NCI-H187 treated with DMSO at 0.1 percent for 48 hours (cell line): ENCODE results near the gene ARHGEF12.
"Not testable (repeated sequence)": the region's sequence is repeated elsewhere in the genome, so short reads cannot be mapped to it uniquely, and the experiment has no call there.

Experiments
- DNase-seq: peaks from one replicate; lab custom pipeline; 2025; lab: John Stamatoyannopoulos, UW

ARHGEF12 gene

GRCh38 chr11:120494595-120494994, 158.4 kb downstream of the ARHGEF12 start:
- no peak for DNase-seq

- no peak for DNase-seq
Measured at GRCh38 chr11:120499088-120499487, 162.9 kb downstream of the ARHGEF12 start.

DNA sequence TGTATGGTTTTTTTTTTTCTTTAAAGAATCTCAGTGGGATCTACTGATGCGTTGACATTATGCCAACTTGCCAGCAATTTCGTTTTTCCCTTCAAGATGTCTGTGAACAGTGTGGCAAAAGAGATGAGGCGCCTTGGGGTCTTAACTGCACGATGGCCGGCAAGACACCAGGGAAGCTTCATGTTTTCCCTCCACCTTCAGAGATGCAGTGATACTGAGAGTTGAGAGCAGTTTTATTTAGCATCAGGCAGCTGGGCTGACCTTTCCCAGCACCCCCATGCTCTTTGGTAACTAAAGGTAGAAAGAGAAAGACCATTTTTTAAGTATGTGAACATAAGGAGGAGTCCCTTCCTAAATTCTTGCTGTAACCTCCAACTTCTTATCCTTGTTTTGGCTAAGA, 163.6 kb downstream of the ARHGEF12 start:
- DNase-seq = no peak

GRCh38 chr11:120500414-120501071, 164.3 kb downstream of the ARHGEF12 start:
- DNase-seq = no peak

DNA sequence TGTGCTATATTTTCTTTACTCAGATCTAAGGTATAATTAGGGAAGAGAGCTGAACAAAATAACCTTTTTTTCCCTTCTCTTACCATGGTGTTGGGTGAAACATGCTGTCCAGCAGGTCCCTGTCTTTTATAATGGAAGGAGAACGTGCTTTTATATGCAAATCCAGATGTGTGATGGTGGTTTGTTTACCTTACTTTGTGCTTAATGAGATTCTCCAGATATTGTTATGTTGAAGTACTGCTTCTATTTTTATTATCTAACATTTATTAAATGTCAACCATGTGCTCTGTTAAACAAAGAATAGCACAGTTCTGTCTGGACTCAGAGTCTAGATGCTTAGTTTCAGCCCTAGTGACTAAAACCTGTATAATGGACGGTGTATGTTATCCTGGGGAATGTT, 165.2 kb downstream of the ARHGEF12 start:
- no peak for DNase-seq

DNA sequence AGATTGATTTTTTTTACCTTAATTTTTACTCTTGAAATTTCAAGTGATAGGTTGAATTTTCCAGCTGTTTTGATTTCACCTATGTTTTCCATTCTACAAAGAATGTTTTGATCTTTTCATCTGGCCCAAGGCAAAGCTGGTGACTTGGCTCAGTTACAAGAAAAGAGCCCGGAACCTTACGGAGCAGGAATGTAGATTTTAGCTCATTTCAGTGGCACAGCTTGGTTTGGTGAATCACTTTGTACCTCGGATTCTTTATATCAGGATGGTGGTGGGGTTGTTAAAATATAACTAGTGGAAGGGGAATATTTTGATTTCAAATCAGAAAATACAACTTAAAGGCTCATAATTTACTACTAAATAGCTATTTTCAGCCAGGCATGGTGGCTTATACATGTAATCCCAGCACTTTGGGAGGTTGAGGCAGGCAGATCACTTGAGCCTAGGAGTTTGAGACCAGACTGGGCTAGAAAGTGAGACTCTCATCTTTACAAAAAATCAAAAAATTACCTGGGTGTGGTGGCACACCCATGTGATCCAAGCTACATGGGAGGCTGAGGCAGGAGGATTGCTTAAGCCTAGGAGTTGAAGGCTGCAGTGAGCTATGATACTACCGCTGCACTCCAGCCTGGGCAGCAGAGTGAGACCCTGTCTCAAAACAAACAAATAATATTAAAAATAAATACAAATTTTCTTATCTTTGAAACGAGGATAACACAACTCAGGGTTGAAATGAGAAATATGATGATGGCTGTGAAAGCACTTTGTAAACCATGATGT, 166.0 kb downstream of the ARHGEF12 start:
- DNase-seq = no peak

DNA sequence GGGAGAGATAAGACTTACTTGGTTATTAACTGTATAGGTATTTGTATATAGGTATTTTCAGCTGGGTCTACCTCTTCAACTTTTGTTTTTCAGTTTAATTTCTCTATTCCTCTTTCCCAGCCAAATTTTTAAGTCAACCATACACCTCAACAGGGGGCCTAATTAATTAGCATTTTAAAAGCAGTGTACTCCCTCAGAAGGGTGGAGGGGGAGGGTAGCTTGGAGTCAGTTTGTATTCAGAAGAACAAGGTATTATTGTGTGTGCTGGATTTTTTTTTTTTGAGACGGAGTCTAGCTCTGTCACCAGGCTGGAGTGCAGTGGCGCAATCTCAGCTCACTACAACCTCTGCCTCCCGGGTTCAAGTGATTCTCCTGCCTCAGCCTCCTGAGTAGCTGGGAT, 167.3 kb downstream of the ARHGEF12 start:
- not testable (repeated sequence) for DNase-seq

DNA sequence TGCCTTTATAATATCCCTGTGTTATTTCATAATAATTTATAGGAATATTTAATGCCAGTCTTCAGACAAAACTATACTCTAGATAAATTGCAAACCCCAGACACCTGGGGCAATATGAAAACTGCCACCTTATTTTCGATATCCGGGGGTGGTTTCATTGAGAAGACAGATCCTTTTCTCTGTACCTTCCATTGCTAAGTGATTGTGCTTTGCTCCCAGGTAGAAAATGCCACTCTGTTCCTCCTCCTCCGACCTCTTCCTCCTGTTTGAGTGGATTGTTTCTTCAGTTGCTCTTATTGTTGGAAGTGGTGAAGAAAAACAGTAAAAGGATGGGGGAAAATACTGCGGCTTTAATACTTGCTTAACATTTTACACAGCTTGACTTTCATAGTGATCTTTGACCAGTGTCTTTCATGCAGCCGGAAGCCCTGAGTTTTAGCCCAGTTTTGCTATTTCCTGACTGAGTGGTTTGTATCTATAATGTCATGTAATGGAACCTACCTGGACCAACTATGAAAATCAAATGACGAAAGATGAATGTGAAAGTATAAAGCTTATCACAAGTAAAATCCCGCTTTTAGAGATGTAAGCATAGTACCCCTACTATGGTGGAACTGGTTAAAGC, 169.7 kb downstream of the ARHGEF12 start:
- DNase-seq = no peak

GRCh38 chr11:120509346-120510053, 173.3 kb downstream of the ARHGEF12 start:
- DNase-seq = no peak

GRCh38 chr11:120510406-120511115, 174.3 kb downstream of the ARHGEF12 start:
- no peak for DNase-seq

- DNase-seq = peak; percentile 16
Measured at GRCh38 chr11:120511116-120511819, 175.1 kb downstream of the ARHGEF12 start, which contains the start of gene GRIK4. TSS of gene GRIK4 (plus strand) at chr11:120511748. CDS start at chr11:120660319, 148,571 bp downstream.

GRCh38 chr11:120511820-120512738, 175.9 kb downstream of the ARHGEF12 start:
- no peak for DNase-seq

DNA sequence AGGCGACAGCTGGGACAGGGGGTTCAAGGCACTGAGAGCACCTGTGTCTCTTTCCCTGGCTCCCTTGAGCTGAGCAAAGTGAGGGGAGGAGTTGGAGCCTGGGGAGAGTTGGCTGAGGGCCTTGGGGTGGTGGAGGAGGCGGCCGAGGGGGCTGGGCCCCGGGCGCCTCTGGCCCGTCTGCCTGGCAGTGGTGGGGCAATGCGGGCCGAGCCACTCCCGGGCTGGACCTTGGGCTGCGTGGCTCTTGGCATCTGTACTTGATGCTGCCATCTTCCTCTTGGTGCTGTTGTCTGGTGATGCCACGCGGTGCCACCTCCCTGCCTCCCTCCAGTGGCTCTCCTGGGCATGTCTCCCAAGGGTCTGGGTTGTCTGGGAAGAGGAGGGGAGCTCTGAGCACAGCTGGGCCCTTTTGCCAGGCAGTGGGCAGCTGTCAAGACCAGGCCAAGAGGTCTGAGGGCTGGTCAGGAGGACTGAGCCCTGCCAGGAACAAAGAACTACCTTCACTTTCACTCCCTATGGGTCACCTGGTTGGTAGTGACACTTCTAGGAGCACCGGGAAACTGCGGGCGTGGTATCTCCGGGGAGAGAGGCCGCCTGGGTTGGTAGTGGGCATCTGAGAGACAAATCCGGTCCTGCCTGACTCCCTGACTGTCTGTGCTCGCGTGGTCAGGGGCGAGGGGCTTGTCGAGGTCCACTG, 176.7 kb downstream of the ARHGEF12 start:
- DNase-seq = no peak

DNA sequence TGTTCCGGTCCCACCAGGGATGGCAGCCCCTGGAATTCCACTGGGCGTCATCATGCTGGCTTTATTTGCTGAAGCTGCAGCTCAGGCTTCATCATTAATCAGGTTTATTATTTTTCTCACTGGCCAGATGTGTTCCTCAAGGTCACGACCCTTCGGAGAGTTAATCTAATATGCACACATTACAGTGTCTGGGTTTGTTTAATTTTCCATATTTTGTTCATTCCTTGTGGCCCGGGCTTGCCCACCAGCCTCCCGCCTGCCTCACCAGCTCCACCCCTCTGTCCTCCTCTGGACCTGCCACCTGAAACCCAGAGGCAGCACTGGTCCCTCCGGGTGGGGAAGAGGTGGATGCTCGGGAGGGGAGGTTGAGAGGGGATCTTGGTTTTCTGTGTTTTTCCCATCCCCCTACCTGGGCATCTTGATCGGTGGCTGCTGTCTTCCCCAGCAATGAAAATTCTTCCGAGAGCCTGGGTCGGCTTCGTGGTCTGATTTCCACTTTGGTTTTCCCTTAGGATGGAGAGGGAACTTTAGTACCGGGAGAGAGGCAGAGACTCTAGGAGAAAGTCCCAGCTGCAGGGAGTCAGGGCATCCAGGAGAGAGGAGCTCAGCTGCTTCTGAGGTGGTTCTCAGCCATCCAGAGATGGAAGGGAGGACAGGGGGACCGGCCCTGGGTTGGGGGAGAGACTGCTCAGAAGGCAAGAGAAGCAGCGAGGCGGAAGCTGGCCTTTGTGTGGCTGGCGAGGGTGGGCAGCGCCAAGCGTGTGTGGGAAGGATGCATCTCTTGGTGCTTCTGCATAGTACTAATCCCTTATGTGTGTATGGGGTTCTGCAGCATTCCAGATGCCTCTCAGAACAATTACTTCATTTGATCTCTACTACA, 177.5 kb downstream of the ARHGEF12 start:
- DNase-seq = no peak

DNA sequence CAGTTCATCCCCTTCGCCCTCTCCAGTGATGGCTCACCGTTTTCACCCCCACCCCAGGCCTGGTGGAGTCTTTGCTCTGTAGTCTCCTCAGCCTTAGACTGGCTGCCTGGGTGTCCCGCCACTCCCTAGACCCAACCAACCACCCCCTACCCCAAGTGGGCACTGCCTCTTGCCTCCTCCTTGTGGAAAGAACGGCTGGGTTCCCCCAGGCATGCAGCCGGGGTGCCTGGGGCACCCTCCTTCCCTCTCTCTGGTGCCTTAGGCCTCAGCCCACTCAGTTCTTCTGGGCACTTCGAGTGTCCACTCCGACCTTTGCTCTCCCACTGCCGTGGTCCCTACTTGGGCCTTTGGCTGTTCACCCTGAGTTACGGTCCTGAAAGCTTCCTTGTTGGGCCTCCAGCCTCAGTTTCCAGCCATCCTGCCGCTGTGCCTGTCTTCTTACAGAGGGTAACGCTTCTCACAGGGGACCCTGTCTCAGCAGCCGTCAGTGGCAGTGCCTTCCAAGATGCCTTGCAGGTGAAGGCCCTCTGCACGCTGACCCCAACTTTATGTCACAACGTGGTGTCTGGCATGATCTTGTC, 178.4 kb downstream of the ARHGEF12 start:
- DNase-seq = no peak

- no peak for DNase-seq
Measured at GRCh38 chr11:120515186-120515723, 179.0 kb downstream of the ARHGEF12 start.
